Erythroblast (primary cell): ENCODE results near the gene AGAP2.
A peak's percentile ranks its signal among the peaks of the same experiment; 100 is the strongest.
"Not testable (repeated sequence)": the region's sequence is repeated elsewhere in the genome, so short reads cannot be mapped to it uniquely, and the experiment has no call there.

ENCODE experiments used
- DNase-seq, 2 experiments: peaks; one replicate each; lab custom pipeline; 2025; lab: John Stamatoyannopoulos, UW
- GATA1 ChIP-seq: IDR thresholded peaks from 2 replicates; pipeline ENCODE4 v1.6.1; 2011; ENCODE audit warnings: low read depth, mild to moderate bottlenecking, control low read depth, low read length, moderate library complexity
- POLR2A ChIP-seq: IDR thresholded peaks from 2 replicates; pipeline ENCODE4 v1.6.1; 2011; ENCODE audit warnings: mild to moderate bottlenecking, low read length

AGAP2 gene

DNA sequence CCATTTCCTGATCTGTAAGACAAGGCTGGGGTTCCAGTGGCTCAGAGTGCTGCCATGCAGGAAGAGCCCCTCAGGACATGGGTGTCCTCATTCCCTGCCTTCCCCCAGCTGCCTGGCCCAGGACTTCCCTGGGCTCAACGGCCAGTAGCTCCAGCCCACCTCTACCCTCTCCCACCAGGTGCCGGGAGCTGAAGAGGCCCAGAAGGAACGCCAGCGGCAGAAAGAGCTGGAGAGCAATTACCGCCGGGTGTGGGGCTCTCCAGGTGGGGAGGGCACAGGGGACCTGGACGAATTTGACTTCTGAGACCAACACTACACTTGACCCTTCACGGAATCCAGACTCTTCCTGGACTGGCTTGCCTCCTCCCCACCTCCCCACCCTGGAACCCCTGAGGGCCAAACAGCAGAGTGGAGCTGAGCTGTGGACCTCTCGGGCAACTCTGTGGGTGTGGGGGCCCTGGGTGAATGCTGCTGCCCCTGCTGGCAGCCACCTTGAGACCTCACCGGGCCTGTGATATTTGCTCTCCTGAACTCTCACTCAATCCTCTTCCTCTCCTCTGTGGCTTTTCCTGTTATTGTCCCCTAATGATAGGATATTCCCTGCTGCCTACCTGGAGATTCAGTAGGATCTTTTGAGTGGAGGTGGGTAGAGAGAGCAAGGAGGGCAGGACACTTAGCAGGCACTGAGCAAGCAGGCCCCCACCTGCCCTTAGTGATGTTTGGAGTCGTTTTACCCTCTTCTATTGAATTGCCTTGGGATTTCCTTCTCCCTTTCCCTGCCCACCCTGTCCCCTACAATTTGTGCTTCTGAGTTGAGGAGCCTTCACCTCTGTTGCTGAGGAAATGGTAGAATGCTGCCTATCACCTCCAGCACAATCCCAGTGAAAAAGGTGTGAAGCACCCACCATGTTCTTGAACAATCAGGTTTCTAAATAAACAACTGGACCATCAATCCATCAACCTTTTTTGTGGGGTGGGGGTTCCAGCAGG is 17.6 kb downstream of the AGAP2 start:
- no peak for DNase-seq
- TF ChIP-seq POLR2A (no peak), GATA1 (no peak)

DNA sequence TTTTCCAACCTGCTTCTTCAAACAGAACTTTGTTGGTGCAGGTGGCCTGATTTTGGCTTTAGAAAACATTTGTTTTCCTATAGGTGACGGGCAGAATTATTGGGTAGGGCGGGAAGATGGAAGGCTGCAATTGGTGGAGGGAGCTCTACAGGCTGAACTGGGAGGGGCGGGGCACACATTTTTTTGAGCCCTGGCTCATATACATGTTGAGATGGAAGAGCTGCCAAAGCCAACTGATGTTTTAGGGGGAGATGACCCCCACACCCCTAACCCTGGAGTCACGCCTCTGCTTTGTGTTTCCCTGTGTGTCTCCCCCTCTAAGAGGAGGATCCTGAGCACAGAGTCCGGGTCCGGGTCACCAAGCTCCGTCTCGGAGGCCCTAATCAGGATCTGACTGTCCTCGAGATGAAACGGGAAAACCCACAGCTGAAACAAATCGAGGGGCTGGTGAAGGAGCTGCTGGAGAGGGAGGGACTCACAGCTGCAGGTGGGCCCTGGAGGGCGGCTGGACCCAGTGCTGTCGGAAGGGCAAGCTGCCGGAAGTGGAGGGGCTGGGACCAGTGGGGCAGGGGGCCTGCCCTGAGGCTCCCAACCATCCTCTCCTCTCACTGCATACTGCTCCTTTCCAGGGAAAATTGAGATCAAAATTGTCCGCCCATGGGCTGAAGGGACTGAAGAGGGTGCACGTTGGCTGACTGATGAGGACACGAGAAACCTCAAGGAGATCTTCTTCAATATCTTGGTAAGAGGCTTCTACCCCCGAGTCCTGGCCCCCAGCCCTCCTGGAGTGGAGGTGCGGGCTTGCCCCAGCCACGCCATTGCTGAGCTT is 18.6 kb downstream of the AGAP2 start:
- TF ChIP-seq GATA1: no peak
- peak; percentile 4 for TF ChIP-seq POLR2A
- no peak for DNase-seq

DNA sequence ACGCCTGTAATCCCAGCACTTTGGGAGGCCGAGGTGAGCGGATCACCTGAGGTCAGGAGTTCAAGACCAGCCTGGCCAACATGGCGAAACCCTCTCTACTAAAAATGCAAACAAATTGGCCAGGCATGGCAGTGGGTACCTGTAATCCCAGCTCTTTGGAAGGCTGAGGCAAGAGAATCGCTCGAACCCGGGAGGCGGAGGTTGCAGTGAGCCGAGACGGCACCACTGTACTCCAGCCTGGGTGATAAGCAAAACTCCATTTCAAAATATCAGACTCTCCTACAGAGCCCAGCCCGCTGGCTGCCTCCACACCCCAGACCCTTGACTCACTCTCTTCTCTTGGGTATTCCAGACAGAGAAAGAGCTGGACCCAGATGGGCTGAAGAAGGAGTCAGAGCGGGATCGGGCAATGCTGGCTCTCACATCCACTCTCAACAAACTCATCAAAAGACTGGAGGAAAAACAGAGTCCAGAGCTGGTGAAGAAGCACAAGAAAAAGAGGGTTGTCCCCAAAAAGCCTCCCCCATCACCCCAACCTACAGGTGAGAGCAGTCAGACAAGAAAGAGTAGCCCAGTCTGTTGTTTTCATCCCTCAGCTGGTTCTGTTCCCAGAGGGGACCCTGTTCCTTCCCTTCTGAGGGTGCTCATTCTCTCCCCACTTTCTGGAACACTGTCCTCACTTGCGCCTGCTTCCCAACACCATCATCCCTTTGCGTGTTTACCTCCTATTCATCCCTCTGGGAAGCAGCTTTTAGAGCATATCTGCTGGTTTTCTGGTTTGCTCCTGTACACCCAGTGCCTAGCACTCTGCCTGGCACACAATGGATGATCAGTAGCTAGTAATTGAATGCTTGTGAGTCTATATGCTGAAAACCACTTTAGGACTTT is 19.7 kb downstream of the AGAP2 start:
- TF ChIP-seq POLR2A (no peak), GATA1 (no peak)
- DNase-seq: no peak

DNA sequence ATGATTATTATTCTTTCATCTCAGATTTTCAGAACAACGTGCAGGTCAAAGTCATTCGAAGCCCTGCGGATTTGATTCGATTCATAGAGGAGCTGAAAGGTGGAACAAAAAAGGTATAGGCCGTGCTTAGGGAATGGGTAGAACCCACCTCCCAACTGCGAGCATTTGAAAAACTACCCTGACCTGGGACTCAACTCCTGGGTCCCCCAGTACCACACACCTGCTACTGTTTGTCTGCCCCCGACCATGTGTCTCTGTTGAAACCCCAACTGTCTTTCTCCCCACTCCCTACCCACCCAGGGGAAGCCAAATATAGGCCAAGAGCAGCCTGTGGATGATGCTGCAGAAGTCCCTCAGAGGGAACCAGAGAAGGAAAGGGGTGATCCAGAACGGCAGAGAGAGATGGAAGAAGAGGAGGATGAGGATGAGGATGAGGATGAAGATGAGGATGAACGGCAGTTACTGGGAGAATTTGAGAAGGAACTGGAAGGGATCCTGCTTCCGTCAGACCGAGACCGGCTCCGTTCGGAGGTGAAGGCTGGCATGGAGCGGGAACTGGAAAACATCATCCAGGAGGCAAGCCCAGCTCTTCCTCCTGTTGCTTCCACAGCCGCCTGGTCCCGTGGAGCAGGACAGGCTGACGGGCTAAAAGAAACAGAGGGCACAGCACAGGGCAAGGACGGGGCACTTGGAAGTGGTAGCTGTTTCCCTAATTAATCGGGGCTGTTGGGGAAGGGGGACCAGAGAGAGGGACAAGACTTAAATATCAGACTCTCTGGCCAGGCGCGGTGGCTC is 20.5 kb downstream of the AGAP2 start:
- DNase-seq: no peak

DNA sequence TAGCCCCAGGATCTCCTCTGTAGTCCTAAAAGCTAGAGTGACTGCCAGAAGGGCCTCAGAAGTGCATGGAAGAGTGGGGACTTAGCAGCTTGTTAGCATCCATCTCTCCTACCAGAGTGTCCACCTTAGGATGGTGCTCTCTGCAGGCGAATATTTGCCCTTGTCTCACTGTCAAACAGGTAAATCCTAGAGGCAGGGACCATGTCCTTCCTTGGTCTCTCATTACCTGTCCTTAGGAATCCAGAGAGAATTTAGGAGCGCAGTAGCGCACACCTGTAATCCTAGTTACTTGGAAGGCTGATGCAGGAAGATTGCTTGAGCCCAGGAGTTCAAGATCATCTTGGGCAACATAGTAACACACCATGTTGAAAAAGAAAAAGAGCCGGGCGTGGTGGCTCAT is 21.4 kb downstream of the AGAP2 start:
- TF ChIP-seq POLR2A: no peak
- no peak for TF ChIP-seq GATA1
- no peak for DNase-seq

More for the DNA sequence above, 20.5 kb downstream of the AGAP2 start:
- TF ChIP-seq GATA1 (no peak), POLR2A (no peak)

DNA sequence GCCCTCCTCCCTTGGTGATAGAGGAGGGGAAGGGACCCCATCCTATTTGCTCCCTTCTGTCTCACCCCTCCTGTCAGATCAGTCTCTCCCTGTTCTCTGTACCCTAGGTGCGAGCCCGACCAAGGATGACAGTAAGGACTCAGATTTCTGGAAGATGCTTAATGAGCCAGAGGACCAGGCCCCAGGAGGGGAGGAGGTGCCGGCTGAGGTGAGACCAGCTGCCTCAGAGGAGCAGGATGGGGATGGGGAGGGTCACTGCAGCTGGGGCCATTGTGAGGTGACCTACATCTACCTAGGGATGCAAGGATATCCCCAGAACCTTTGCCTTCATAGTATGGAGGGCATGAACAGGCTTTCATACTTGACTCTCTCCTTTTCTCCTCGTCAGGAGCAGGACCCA is 22.2 kb downstream of the AGAP2 start:
- no peak for DNase-seq

DNA sequence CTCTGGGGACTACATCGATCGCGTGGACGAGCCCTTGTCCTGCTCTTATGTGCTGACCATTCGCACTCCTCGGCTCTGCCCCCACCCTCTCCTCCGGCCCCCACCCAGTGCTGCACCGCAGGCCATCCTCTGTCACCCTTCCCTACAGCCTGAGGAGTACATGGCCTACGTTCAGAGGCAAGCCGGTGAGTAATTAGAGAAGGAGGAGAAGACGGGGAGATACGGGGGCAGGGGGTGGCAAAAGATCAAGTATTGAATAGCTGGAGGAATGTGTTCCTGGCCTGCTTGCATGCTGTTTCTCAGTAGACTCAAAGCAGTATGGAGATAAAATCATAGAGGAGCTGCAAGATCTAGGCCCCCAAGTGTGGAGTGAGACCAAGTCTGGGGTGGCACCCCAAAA is 22.8 kb downstream of the AGAP2 start:
- DNase-seq: no peak
- no peak for TF ChIP-seq GATA1
- no peak for TF ChIP-seq POLR2A

More for the DNA sequence above, 22.2 kb downstream of the AGAP2 start:
- TF ChIP-seq POLR2A (no peak), GATA1 (no peak)

DNA sequence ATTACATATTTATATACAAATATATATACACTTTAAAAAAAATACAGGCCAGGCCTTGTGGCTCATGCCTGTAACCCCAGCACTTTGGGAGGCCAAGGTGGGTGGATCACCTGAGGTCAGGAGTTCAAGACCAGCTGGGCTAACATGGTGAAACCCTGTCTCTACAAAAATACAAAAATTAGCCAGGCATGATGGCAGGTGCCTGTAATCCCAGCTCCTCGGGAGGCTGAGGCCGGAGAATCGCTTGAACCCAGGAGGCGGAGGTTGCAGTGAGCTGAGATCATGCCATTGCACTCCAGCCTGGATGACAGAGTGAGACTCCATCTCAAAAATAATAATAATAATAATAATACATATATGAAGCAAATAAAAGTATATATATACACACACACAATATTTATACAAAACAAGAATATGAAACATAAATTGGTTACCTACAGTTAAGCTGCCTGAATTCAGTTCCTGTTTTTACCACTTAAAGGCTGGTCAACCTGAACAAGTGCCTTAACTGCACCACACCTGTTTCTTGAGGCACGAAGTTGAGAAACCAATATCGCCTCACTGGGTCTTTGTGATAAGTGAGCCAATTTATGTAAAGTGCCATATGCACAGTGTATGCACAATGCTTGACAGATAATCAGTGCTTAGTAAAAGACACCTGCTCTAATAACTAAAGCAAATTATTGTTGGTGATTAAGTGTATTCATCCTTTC is 23.4 kb downstream of the AGAP2 start:
- not testable (repeated sequence) for DNase-seq

DNA sequence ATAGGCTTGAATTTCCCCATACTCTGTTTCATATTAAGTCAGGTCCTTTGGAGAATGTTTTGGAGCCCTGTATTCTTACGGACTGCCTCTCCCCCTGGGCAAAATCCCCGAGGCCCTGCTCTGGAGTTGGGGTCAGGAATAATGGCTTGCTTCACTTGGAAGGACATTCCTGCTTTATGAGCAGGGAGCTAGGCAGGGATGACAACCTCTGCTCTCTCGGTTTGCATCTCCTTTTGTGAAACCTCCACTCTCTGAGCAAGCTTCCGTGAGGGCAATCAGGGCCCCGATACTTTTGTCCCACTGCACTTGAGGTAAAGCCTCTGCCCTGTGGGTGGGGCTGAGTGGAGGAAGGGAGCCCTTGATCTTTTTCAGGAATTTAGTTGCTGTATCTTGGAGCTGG is 25.3 kb downstream of the AGAP2 start:
- DNase-seq: no peak
- TF ChIP-seq GATA1 (no peak), POLR2A (no peak)

DNA sequence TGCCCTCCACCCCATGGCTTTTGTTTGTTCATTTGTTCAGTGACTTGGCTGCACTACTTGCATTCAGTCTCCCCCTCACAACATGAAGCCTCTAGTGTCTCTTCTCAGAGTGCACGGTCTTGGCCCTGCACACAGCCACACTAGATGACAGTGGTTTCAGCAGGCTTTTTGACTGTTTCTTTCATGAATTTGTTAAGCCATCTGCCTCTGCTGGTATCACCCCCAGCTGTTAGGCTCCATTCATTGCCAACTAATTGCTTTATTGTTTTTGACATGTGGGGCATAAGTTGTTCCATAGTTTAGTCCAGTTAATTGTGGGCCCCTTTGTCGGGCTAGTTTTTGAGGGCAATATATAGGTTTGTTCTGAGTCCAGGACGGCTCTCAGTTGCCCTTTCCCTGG is 25.8 kb downstream of the AGAP2 start:
- DNase-seq: no peak
- TF ChIP-seq POLR2A (no peak), GATA1 (no peak)

DNA sequence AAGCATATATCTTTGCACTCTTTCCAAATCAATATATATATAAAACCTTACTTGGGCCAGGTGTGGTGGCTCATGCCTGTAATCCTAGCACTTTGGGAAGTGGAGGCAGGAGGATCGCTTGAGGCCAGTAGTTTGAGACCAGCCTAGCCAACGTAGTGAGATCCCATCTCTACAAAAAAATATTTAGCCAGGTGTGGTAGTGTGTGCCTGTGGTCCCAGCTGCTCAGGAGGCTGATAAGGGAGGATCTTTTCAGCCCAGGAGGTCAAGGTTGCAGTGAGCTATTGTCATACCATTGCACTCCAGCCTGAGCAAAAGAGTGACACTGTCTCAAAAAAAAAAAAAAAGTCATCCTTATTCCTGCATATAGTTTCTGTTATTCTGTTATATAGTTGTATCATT is 30.2 kb downstream of the AGAP2 start:
- TF ChIP-seq POLR2A: no peak
- no peak for TF ChIP-seq GATA1
- no peak for DNase-seq

DNA sequence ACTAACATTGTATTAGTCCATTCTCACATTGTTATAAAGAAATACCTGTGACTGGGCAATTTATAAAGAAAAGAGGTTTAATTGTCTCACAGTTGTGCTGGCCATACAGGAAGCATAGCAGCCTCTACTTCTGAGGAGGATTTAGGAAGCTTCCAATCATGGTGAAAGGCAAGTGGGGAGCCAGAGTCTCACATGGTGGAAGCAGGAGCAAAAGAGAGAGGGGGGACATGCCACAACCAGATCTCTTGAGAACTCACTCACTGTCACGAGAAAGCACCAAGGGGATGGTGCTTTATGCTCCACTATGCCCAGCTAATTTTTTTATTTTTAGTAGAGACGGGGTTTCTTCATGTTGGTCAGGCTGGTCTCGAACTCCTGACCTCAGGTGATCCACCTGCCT is 31.3 kb downstream of the AGAP2 start:
- TF ChIP-seq POLR2A (no peak), GATA1 (no peak)
- DNase-seq: no peak
